AG08395 (cell line): Measurements from ENCODE around the gene SLC46A1.

Source experiments
- DNase-seq: peaks from one replicate; pipeline ENCODE4 v3.0.0; 2012; ENCODE audit warnings: mixed read lengths, low spot score

SLC46A1 gene

GRCh38 chr17:28404007-28404406 is 2.0 kb downstream of the SLC46A1 start:
- no peak for DNase-seq

- no peak for DNase-seq
Observed at GRCh38 chr17:28402844-28403243, 3.2 kb downstream of the SLC46A1 start.

GRCh38 chr17:28402224-28402630 is 3.8 kb downstream of the SLC46A1 start:
- DNase-seq, result no peak

GRCh38 chr17:28399808-28400207 is 6.2 kb downstream of the SLC46A1 start:
- no peak for DNase-seq

GRCh38 chr17:28398280-28398981 is 7.6 kb downstream of the SLC46A1 start:
- DNase-seq, result no peak

- no peak for DNase-seq
Observed at GRCh38 chr17:28397687-28398279, 8.2 kb downstream of the SLC46A1 start.

GRCh38 chr17:28397275-28397674 is 8.7 kb downstream of the SLC46A1 start:
- DNase-seq, result no peak

- DNase-seq, result no peak
Observed at GRCh38 chr17:28396635-28397239, 9.3 kb downstream of the SLC46A1 start.

- DNase-seq, result no peak
Observed at GRCh38 chr17:28395968-28396367, 10.0 kb downstream of the SLC46A1 start.

- no peak for DNase-seq
Observed at GRCh38 chr17:28395426-28395825, 10.6 kb downstream of the SLC46A1 start.

- DNase-seq, result peak; percentile 46
Observed at GRCh38 chr17:28394337-28395116, 11.5 kb downstream of the SLC46A1 start.

GRCh38 chr17:28392491-28392890 is 13.5 kb downstream of the SLC46A1 start:
- DNase-seq, result no peak

GRCh38 chr17:28391401-28391800 is 14.6 kb downstream of the SLC46A1 start:
- DNase-seq, result no peak

- no peak for DNase-seq
Observed at GRCh38 chr17:28390984-28391383, 15.0 kb downstream of the SLC46A1 start.

- DNase-seq, result no peak
Observed at GRCh38 chr17:28390563-28390962, 15.4 kb downstream of the SLC46A1 start.

- no peak for DNase-seq
Observed at GRCh38 chr17:28390141-28390540, 15.9 kb downstream of the SLC46A1 start.

- no peak for DNase-seq
Observed at GRCh38 chr17:28388106-28388505, 17.9 kb downstream of the SLC46A1 start.

GRCh38 chr17:28386391-28386790 is 19.6 kb downstream of the SLC46A1 start:
- DNase-seq, result no peak

GRCh38 chr17:28385406-28385805 is 20.6 kb downstream of the SLC46A1 start:
- no peak for DNase-seq

GRCh38 chr17:28385037-28385400 is 21.0 kb downstream of the SLC46A1 start:
- DNase-seq, result no peak

- no peak for DNase-seq
Observed at GRCh38 chr17:28384281-28385036, 21.6 kb downstream of the SLC46A1 start.
